Stimulated activated CD4-positive, alpha-beta T cell treated with anti-CD3 and anti-CD28 coated beads, Interleukin-2, amount 100 ng/mL, for 4 hours (primary cell): Measurements from ENCODE around the gene ATRIP.
A peak's percentile ranks its signal among the peaks of the same experiment; 100 is the strongest.

Experiments
- DNase-seq: peaks from one replicate; pipeline ENCODE4 v3.0.0-alpha.2; 2020; ENCODE audit warnings: low read depth

Gene ATRIP

DNA sequence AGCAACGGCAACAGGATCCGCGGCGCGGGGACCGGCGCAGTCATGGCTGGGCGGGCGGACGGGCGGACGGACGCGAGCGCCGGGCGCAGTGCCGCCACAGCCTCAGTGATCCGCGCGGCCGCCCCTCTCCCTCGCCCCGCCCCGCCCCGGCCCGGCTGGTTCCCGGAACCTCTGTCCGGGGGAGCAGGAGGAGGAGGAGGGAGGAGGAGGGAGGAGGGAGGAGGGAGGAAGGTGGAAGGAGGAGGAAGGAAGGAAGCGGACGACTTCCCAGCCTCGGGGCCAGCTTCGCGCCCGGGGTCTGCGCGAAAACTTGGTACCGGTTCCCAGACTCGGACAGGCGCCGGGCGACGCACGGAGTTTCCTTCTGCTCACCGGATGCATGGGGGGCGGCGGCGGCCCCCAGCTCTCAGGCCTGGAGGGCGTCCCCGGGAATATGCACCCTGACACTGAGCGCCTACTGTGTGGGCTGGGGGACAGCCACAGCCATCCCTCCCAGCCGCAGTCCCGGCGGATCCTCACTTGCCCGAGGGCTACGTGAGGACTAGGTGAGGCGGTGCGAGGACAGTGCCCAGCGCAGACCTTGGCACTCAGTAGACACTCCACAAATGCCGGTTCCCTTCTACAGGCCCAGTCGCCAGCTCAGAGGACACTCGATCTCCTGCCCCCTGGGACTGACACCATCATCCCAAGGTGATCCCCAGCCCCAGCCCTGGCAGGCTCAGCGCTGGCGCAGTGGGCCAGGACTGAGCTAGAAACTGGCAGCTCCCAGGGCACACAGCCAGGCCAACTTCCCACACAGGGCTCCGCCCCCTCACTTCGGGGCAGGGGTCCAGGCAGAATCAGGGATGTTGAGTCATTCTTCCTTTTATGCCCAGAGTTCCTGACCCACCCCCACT is 57.8 kb downstream of the ATRIP start, which contains the start of gene SHISA5:
Gene SHISA5, minus strand, starts transcription at position 124 of the 896 bp plus-strand sequence. Its CDS starts 80 bp downstream, at position 44.
- DNase-seq, result peak; percentile 26

DNA sequence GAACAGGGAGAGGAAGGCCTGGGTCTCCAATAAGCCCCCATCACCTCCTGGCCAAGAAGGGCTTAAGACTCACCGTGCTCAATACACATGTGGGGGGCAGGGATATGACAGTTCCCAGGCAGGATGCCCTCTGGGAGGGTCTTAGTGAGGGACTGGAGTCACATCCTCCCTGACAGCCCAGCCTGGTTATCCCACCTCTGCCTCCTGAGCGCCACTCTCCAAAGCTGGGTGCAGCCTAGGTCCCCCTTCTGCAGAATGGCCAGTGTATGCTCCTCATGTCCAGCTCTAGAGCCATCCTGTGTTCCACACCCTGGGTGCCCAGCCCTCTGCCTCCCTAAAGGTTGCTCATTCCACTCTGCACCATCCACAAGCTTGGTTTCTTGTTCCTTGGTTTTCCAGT is 58.6 kb downstream of the ATRIP start:
- DNase-seq, result no peak

- no peak for DNase-seq
Observed at GRCh38 chr3:48505968-48506504, 59.5 kb downstream of the ATRIP start.

DNA sequence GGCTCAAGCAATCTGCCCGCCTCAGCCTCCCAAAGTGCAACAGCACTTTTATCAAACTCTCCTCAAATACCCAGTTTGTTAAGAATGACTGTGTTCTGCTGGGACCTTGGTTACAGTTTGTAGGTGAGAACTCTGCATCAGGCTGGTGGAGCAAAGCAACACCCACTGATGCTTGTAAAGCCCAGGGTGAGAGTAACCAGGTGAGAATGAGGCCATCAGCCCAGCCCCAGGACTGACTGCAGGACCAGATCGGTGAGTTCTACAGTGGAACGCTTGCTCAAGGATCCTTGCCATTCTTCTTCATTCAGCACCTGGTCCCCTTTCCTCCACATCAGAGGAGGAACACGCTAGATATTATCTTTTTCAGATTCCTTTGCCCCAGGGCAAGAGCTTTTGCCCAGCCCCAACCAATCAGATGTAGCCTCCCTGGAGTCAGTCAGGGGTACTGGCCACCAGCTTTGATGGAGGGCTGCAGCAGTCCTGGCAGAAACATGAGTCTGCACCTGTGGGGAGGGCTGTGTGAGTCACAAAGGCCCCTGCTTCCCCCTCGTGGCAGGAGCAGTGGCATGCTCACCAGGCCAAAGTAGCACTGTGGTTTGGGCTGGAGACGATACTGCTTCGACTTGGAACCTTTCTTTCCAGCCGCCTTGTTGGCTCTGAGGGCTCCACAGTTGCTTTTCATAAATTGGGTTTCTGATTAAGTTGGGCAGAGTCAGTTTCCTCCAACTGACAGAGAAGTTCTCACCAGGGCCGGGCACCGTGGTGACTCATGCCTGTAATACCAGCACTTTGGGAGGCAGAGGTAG is 60.9 kb downstream of the ATRIP start:
- peak; percentile 64 for DNase-seq

DNA sequence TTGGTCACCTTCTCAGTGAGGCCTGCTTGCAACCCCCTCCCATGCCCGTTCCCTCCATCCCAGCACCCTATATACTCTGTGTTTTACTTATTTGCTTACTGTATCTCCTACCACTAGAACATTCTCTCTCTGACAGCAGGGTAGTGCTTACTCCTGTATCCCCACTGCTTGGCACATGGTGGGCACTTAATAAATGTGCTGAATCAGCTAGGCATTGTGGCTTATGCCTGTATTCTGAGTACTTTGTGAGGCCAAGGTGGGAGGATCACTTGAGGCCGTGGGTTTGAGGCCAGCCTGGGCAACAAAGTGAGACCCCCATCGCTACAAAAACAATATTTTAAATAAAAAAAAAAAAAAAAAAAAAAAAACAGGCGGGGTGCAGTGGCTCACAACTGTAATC is 65.0 kb downstream of the ATRIP start:
- no peak for DNase-seq

GRCh38 chr3:48514431-48515227 is 68.1 kb downstream of the ATRIP start:
- no peak for DNase-seq
